Vagina (tissue), 2 donors: ENCODE measurements around the gene FAM43B. TPM values are rescaled to one million over a fixed set of nuclear protein-coding genes. Genes with fewer than 3 reads are reported as not detected.

ENCODE experiments used
- DNase-seq, 2 donors: peaks; one replicate each; pipeline ENCODE4 v3.0.0-alpha.2; 2017; ENCODE audit errors: extremely low spot score in 2 of 2
- H3K27ac ChIP-seq: fragments of 200-600 bp; sonication (generic); one replicate; pipeline ENCODE4 v1.5.1; 2019
- H3K27me3 ChIP-seq: fragments of 200-600 bp; sonication (generic); one replicate; pipeline ENCODE4 v1.5.1; 2019
- H3K36me3 ChIP-seq, 2 donors: fragments of 200-600 bp; sonication (generic); one replicate each; pipeline ENCODE4 v1.5.1; 2017 to 2019
- H3K4me1 ChIP-seq: fragments of 200-600 bp; sonication (generic); one replicate; pipeline ENCODE4 v1.5.1; 2019
- H3K4me3 ChIP-seq, 2 donors: fragments of 200-600 bp; sonication (generic); 1 replicate in 1 of 2; 2 replicates in 1 of 2; pipeline ENCODE4 v1.5.1; 2016 to 2019
- H3K9me3 ChIP-seq: fragments of 200-600 bp; sonication (generic); one replicate; pipeline ENCODE4 v1.5.1; 2019
- POLR2A ChIP-seq, 2 donors: fragments of 450-650 bp; IDR thresholded peaks; one replicate each; pipeline ENCODE4 v1.6.1; 2017; ENCODE audit warnings: antibody characterized with exemption in 2 of 2, mild to moderate bottlenecking in 2 of 2, moderate library complexity in 2 of 2
- POLR2AphosphoS5 ChIP-seq, 2 donors: sonication (generic); formaldehyde crosslinking; IDR thresholded peaks; one replicate each; pipeline ENCODE4 v1.9.0; 2017; ENCODE audit warnings: antibody characterized with exemption in 2 of 2, mild to moderate bottlenecking in 2 of 2, low read depth in 1 of 2; ENCODE audit not compliant: insufficient read depth in 1 of 2
- intact Hi-C: fragments of 100-400 bp; cut with DNase I; formaldehyde crosslinking; loops from one replicate; pipeline ENCODE4 v1.15.1; 2023
- total RNA-seq: library from RNA; depleted of rRNA; stranded (reverse); fragments of >200 nt; gene quantifications from one replicate; pipeline ENCODE4 v1.2.3, GENCODE V29; 2016
- TF ChIP-seq, protein P1 (sequence below), 3 experiments: fragments of 450-650 bp in 2 of 3; fragments of 200-600 bp in 1 of 3; sonication (generic) in 1 of 3; IDR thresholded peaks; one replicate each; pipeline ENCODE4 v1.5.1; 2017 to 2019; ENCODE audit warnings: antibody characterized with exemption in 3 of 3, mild to moderate bottlenecking in 2 of 3, moderate library complexity in 2 of 3

FAM43B gene
- total RNA-seq, 1 donor from 2014 or later = not detected

DNA sequence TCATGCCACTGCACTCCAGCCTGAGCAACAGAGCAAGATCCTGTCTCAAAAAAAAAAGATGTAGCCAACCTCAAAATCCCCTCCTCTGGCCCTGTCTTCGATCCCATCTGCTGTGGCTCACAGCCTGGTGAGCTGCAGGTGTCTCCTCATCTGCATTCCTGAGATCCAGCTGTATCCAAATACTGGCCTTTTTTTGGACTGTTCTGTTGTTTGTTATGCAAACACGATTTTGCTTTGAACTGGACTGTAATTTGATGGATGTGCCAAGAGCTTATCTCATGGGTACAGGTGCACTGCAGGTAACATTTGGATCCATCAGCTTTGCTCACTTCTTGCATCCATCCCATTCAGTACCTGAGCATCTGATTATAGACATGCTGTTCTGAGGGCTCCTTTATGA lies 14.1 kb upstream of the FAM43B start:
- Histone ChIP-seq H3K36me3 (no peaks in the 10 kb centered on the region), H3K4me1 (no peaks in the 10 kb centered on the region), H3K4me3 (no peak overlapping the region), H3K27ac (no peak overlapping the region), H3K9me3 (no peaks in the 10 kb centered on the region), H3K27me3 (no peaks in the 10 kb centered on the region)
- TF ChIP-seq POLR2AphosphoS5 (IDR thresholded peaks at IDR 0.05; ENCODE audit: insufficient read depth in 1 of 2, low read depth in 1 of 2) (no peak), POLR2A (IDR thresholded peaks at IDR 0.05) (no peak)
- TF ChIP-seq, protein P1, sequence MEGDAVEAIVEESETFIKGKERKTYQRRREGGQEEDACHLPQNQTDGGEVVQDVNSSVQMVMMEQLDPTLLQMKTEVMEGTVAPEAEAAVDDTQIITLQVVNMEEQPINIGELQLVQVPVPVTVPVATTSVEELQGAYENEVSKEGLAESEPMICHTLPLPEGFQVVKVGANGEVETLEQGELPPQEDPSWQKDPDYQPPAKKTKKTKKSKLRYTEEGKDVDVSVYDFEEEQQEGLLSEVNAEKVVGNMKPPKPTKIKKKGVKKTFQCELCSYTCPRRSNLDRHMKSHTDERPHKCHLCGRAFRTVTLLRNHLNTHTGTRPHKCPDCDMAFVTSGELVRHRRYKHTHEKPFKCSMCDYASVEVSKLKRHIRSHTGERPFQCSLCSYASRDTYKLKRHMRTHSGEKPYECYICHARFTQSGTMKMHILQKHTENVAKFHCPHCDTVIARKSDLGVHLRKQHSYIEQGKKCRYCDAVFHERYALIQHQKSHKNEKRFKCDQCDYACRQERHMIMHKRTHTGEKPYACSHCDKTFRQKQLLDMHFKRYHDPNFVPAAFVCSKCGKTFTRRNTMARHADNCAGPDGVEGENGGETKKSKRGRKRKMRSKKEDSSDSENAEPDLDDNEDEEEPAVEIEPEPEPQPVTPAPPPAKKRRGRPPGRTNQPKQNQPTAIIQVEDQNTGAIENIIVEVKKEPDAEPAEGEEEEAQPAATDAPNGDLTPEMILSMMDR (IDR thresholded peaks at IDR 0.05) = no peak
- intact Hi-C loops = loop anchor here (5.0 kb wide), 1 partner anchor 1849 kb away; no protein-coding TSS in a partner anchor
- no peak for DNase-seq

DNA sequence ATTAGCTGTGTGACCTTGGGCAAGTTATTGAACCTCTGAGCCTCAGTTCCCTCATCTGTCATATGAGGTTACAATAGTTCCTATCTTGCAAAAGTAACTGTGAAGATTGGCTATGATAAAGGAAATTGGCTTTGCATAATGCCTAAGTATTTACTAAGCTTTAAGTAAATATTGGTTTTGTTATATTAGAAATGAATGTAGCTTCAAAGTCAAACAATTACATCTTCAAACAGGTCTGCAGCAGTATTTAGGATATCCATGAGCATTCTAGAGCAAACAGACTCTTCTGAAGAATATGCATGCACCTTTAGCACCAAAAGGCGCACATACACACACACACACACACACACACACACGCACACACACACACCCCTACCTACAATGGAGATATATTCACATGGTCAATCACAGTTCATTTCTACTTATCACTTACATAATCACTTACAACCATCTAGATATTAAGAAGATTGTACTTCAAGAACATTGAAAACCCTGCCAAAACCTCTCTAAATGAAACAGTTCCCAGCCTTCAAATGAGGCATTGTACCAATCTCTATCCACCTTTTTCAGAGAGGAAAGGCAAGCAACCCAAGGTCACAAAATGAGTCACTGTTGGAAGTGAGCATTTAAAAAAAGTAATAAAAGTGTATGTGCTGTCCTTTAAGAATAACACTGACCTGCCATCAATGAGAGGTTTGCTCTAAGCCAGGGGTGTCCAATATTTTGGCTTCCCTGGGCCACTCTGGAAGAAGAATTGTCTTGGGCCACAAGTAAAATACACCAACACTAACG lies 13.4 kb upstream of the FAM43B start:
- Histone ChIP-seq H3K9me3 (no peaks in the 10 kb centered on the region), H3K27ac (no peak overlapping the region), H3K36me3 (no peaks in the 10 kb centered on the region), H3K27me3 (no peaks in the 10 kb centered on the region), H3K4me3 (no peak overlapping the region), H3K4me1 (no peaks in the 10 kb centered on the region)
- intact Hi-C loops = loop anchor here (5.0 kb wide), 1 partner anchor 1848 kb away; no protein-coding TSS in a partner anchor
- DNase-seq = no peak
- TF ChIP-seq POLR2A (IDR thresholded peaks at IDR 0.05) = no peak

DNA sequence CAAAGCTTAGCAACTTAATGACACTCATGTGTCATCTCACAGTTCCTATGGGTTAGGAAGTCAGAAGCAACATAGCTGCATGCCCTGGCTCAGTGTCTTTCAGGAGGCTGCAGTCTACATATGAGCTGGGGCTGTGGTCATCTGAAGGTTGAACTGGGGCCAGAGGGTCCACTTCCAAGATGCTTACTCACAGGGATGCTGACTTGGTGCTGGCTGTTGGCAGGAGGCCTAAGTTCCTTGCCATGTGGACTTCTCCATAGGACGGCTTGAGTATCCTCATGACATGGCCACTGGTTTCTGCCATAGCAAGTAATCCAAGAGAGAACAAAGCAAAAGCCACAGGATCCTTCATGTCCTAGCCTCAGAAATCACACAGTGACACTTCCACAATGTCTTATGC lies 12.1 kb upstream of the FAM43B start:
- Histone ChIP-seq H3K36me3 (no peaks in the 10 kb centered on the region), H3K9me3 (no peaks in the 10 kb centered on the region), H3K4me1 (no peaks in the 10 kb centered on the region), H3K27ac (no peak overlapping the region), H3K4me3 (no peak overlapping the region), H3K27me3 (no peaks in the 10 kb centered on the region)
- no peak for DNase-seq
- TF ChIP-seq POLR2AphosphoS5 (IDR thresholded peaks at IDR 0.05; ENCODE audit: insufficient read depth in 1 of 2, low read depth in 1 of 2) = no peak
- TF ChIP-seq, protein P1 (IDR thresholded peaks at IDR 0.05) = no peak
- no peak for TF ChIP-seq POLR2A (IDR thresholded peaks at IDR 0.05)
- intact Hi-C loops = no loop called here

DNA sequence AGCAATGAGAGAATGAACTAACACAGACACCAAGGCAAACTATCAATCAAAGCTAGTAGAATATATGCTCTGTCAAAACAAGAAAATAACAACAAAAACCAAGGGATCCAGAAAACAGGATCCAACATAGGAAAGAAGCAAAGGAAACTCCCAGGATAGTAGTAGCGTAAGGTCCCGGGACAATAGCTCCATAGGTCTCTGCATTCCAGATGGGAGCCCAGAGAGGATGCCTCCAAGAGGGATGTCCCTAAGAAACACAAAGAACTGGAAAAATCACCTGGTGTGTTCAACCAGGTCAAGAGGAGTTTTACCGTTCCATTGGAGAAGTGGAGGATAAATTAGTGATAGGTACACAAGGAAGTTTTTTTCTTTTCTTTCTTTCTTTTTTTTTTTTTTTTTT lies 5.7 kb upstream of the FAM43B start:
- no peak for DNase-seq
- Histone ChIP-seq H3K4me3 (no peak overlapping the region), H3K9me3 (no peaks in the 10 kb centered on the region), H3K4me1 (no peaks in the 10 kb centered on the region), H3K27me3 (no peaks in the 10 kb centered on the region), H3K36me3 (no peaks in the 10 kb centered on the region), H3K27ac (no peak overlapping the region)
- TF ChIP-seq POLR2AphosphoS5 (IDR thresholded peaks at IDR 0.05; ENCODE audit: insufficient read depth in 1 of 2, low read depth in 1 of 2) (no peak), POLR2A (IDR thresholded peaks at IDR 0.05) (no peak)
- TF ChIP-seq, protein P1 (IDR thresholded peaks at IDR 0.05) = no peak
- intact Hi-C loops = no loop called here

DNA sequence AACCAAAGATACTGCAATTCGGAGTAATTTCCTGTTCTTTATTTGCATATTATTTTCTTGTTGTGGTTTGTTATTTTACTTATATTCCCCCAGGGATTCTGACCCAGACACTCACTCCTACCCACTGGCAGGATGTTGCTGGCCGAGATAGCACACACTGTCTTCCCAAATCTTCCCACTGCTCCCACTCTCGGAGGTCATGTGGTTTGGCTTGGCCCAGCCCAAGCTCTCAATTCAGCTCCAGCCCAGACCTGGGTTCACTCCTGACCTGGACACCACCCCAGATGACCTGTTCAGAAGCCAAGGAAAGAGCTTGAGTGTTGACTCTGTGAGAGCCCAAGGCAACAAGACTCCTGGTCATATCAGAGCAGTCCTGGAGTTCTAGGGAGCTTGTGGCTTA lies 1.2 kb upstream of the FAM43B start:
- H3K27me3 ChIP-seq = peaks cover 7% of the 10 kb centered on the region
- H3K9me3 ChIP-seq = no peaks in the 10 kb centered on the region
- peak overlapping the region; percentile 4 for H3K27ac ChIP-seq
- no peaks in the 10 kb centered on the region for H3K36me3 ChIP-seq
- DNase-seq = no peak
- H3K4me1 ChIP-seq = peaks cover 14% of the 10 kb centered on the region
- H3K4me3 ChIP-seq = no peak overlapping the region
- TF ChIP-seq POLR2AphosphoS5 (IDR thresholded peaks at IDR 0.05; ENCODE audit: insufficient read depth in 1 of 2, low read depth in 1 of 2) (no peak), POLR2A (IDR thresholded peaks at IDR 0.05) (no peak)
- TF ChIP-seq, protein P1 (IDR thresholded peaks at IDR 0.05) = no peak
- intact Hi-C loops = no loop called here
